ENCODE measurements around the gene IRF2BP2. TPM values are rescaled to one million over a fixed set of nuclear protein-coding genes. Genes with fewer than 3 reads are reported as not detected.

IRF2BP2 gene
- total and polyA plus RNA-seq, 2 of the 13 experiments (the other 11 are each of a cell fraction or from before 2014, with no cell fraction given) = 140 to 147 TPM

DNA sequence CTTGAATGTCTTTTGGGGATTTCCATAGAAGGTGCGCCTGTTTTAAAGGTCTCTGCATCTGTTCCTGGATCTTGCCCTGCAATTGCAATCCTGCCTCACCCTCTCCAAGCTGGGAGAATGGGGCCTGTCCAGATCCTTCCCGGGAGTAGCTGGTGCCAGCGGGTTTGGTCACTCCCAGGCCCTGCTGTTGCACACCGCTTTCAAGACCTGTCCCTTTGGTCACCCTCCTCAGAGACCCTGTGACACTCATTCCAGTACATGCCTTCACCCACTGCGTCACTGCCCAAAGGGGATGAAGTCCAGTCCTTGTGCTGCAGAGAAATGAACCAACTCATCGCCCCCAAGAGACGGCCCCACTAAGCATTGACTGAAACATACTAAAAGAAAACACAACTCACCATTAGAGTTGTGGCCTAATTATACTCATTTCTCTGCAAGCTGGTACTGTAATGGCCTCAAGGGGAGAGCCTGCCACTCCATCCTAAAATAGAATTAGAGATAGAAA, 1.9 kb upstream of the IRF2BP2 start (continued):
- no peak for TF ChIP-seq ZMAT3 (CRISPR knock-in tag; conservative IDR thresholded peaks at IDR 0.05)

GRCh38 chr1:234611225-234611846, 1.4 kb upstream of the IRF2BP2 start:
- H2AFZ ChIP-seq (ENCODE audit: low read length) = no peak overlapping the region
- in situ Hi-C loops (cut with HindIII; ENCODE audit: extremely low pct_ligation_motif_present, low pct_unique_long_range_greater_than_20kb) = loop anchor here (5.0 kb wide), 4 partner anchors 106 to 461 kb away; no protein-coding TSS in a partner anchor
- no peak for TF ChIP-seq ZNF251 (CRISPR knock-in tag; IDR thresholded peaks at IDR 0.05)
- no peak for TF ChIP-seq ZSCAN30 (CRISPR knock-in tag; IDR thresholded peaks at IDR 0.05)
- no peak for TF ChIP-seq HNRNPLL (IDR thresholded peaks at IDR 0.05; ENCODE audit: low read depth, low read length, poor library complexity, severe bottlenecking)
- TF ChIP-seq SCMH1 (CRISPR knock-in tag; IDR thresholded peaks at IDR 0.05; ENCODE audit: borderline replicate concordance) = no peak
- TF ChIP-seq HIC2 (CRISPR knock-in tag; IDR thresholded peaks at IDR 0.05; ENCODE audit: low read depth) = peak; percentile 90; the same call in 1 of the 2 replicates
- TF ChIP-seq ZNF503 (CRISPR knock-in tag; IDR thresholded peaks at IDR 0.05) = no peak
- no peak for TF ChIP-seq GMEB2 (CRISPR knock-in tag; IDR thresholded peaks at IDR 0.05; ENCODE audit: low read depth)
- TF ChIP-seq MYC (CRISPR knock-in tag; IDR thresholded peaks at IDR 0.05; ENCODE audit: borderline replicate concordance) = no peak; the same call in 1 of the 2 replicates
- TF ChIP-seq EEA1 (CRISPR knock-in tag; IDR thresholded peaks at IDR 0.05; ENCODE audit: borderline replicate concordance) = no peak
- TF ChIP-seq RORA (CRISPR knock-in tag; IDR thresholded peaks at IDR 0.05) = no peak
- peak; percentile 14; the same call in 1 of the 2 replicates for TF ChIP-seq ONECUT2 (CRISPR knock-in tag; IDR thresholded peaks at IDR 0.05)
- TF ChIP-seq ZNF605 (CRISPR knock-in tag; IDR thresholded peaks at IDR 0.05) = no peak
- TF ChIP-seq SIX1 (CRISPR knock-in tag; IDR thresholded peaks at IDR 0.05; ENCODE audit: borderline replicate concordance) = no peak; the same call in 1 of the 2 replicates
- no peak for TF ChIP-seq HMGA1 (CRISPR knock-in tag; conservative IDR thresholded peaks at IDR 0.05)

More at GRCh38 chr1:234611225-234611846, 1.4 kb upstream of the IRF2BP2 start:
- intact Hi-C loops (cut with micrococcal nuclease; ENCODE audit: unreplicated experiment) = loop anchor here (5.0 kb wide), 1 partner anchor 71 kb away; no protein-coding TSS in a partner anchor
- H3K27me3 ChIP-seq (ENCODE audit: control insufficient read depth in 1 of 2, insufficient read depth in 2 of 2, low read length in 2 of 2) = no peaks in the 10 kb centered on the region; a peak in 1 of 5 replicates
- peaks cover 26% of the 10 kb centered on the region for H3K79me2 ChIP-seq (ENCODE audit: insufficient read depth, low read length)
- DNase-seq (ENCODE audit: low spot score) (peak; percentile 93), FAIRE-seq (peak; percentile 64), ATAC-seq (peak; percentile 61)
- peaks cover 5 to 12% of the 10 kb centered on the region in 2 experiments for H3K36me3 ChIP-seq (replicated peaks in 1 of 2; ENCODE audit: control insufficient read depth in 1 of 2, insufficient read depth in 2 of 2, low read length in 2 of 2)
- peak overlapping the region; percentile 99 for H3K27ac ChIP-seq (ENCODE audit: extremely low read length, insufficient read depth, low read length)
- H3K4me1 ChIP-seq (ENCODE audit: insufficient read depth, low read length) = peaks cover 54% of the 10 kb centered on the region
- H4K20me1 ChIP-seq (ENCODE audit: insufficient read depth, low read length) = no peaks in the 10 kb centered on the region
- H3K4me2 ChIP-seq (ENCODE audit: low read depth, low read length) = peak overlapping the region; percentile 99
- POLR2A ChIA-PET = interaction anchor here (0.6 to 9.7 kb wide), 62 partner anchors 7 to 518 kb away, joined by 3 to 1137 read pairs (median 11); no protein-coding TSS in a partner anchor
- WGBS (ENCODE audit: low lambda C conversion rate) = 0% methylated on average over 9 of the region's 22 CpGs
- CTCF ChIA-PET (ENCODE audit: low intra/inter-chr PET ratio, low total read pairs) = no interaction called here
- H3K9ac ChIP-seq (ENCODE audit: insufficient read depth, low read depth, low read length) = peak overlapping the region; percentile 98
- TSS peak; percentile 29 for BruUV-seq (replicated peaks)
- H3K9me3 ChIP-seq (ENCODE audit: low read length) = no peaks in the 10 kb centered on the region
- H3K4me3 ChIP-seq (replicated peaks in 1 of 3; ENCODE audit: insufficient read depth in 1 of 3, low read depth in 2 of 3, low read length in 3 of 3) = peak overlapping the region; percentile 42 to 71 (median 49); a peak in 5 of 6 replicates

Measured in HepG2 (cell line).